HG02840 (cell line): ENCODE measurements around the gene OR7E24.
"Not testable (repeated sequence)": the region's sequence is repeated elsewhere in the genome, so short reads cannot be mapped to it uniquely, and the experiment has no call there.

Source experiments
- ATAC-seq: cut with Tn5 transposase; IDR thresholded peaks from one replicate; pipeline ENCODE4 v1.9.1; 2021; ENCODE audit warnings: mild to moderate bottlenecking, moderate library complexity, moderate number of reproducible peaks; ENCODE audit not compliant: unreplicated experiment, low FRiP score

OR7E24 gene

GRCh38 chr19:9250630-9251029, at the start of gene OR7E24:
Gene OR7E24 (plus strand): TSS chr19:9250930. CDS start chr19:9251044, 114 bp downstream.
- ATAC-seq, result no peak

GRCh38 chr19:9205501-9206113, 45.1 kb upstream of the OR7E24 start:
- no peak for ATAC-seq

- no peak for ATAC-seq
Measured at GRCh38 chr19:9219489-9219888, 31.2 kb upstream of the OR7E24 start, which contains the start of gene OR7D4. Gene OR7D4 (minus strand): TSS chr19:9219589. CDS start chr19:9214837, 4,752 bp downstream.

- ATAC-seq, result no peak
Measured at GRCh38 chr19:9251236-9251635, 506 bp downstream of the OR7E24 start.

- ATAC-seq, result not testable (repeated sequence)
Measured at GRCh38 chr19:9283485-9283884, 32.8 kb downstream of the OR7E24 start.

- no peak for ATAC-seq
Measured at GRCh38 chr19:9289231-9289884, 38.6 kb downstream of the OR7E24 start.

GRCh38 chr19:9295411-9295849, 44.7 kb downstream of the OR7E24 start:
- ATAC-seq, result no peak

GRCh38 chr19:9296336-9296735, 45.6 kb downstream of the OR7E24 start:
- ATAC-seq, result no peak
